Gastroesophageal sphincter (tissue), 4 donors: Measurements from ENCODE around the gene KRT71. TPM values are rescaled to one million over a fixed set of nuclear protein-coding genes. Genes with fewer than 3 reads are reported as not detected.

Experiments used
- ATAC-seq: fragments of 150-250 bp; one replicate; pipeline ENCODE4 v1.9.1; 2016; ENCODE audit warnings: mild to moderate bottlenecking, moderate library complexity
- H3K27ac ChIP-seq, 4 donors: fragments of 200-600 bp; sonication (generic) in 3 of 4; 1 replicate in 3 of 4; 2 replicates in 1 of 4; pipeline ENCODE4 v1.5.1; 2016 to 2019
- H3K27me3 ChIP-seq: fragments of 200-600 bp; sonication (generic); one replicate; pipeline ENCODE4 v1.5.1; 2019
- H3K36me3 ChIP-seq, 2 donors: fragments of 200-600 bp; sonication (generic); one replicate each; pipeline ENCODE4 v1.5.1; 2019; ENCODE audit warnings: control low read depth in 1 of 2
- H3K4me1 ChIP-seq, 3 donors: fragments of 200-600 bp; sonication (generic); 1 replicate in 2 of 3; 2 replicates in 1 of 3; pipeline ENCODE4 v1.5.1; 2016 to 2019; ENCODE audit warnings: control low read depth in 2 of 3
- H3K4me3 ChIP-seq, 2 donors: fragments of 200-600 bp; sonication (generic); one replicate each; pipeline ENCODE4 v1.5.1; 2019; ENCODE audit warnings: mild to moderate bottlenecking in 1 of 2, moderate library complexity in 1 of 2
- H3K9me3 ChIP-seq, 3 donors: fragments of 200-600 bp; sonication (generic); one replicate each; pipeline ENCODE4 v1.5.1; 2017 to 2019; ENCODE audit warnings: control low read depth in 2 of 3
- EP300 ChIP-seq: sonication (generic); formaldehyde crosslinking; IDR thresholded peaks from one replicate; pipeline ENCODE4 v1.6.1; 2017; ENCODE audit warnings: antibody characterized with exemption, mild to moderate bottlenecking
- POLR2A ChIP-seq, 2 donors: fragments of 450-650 bp; IDR thresholded peaks; one replicate each; pipeline ENCODE4 v1.6.1; 2017; ENCODE audit warnings: antibody characterized with exemption in 2 of 2, mild to moderate bottlenecking in 2 of 2, moderate library complexity in 1 of 2
- POLR2AphosphoS5 ChIP-seq: sonication (generic); formaldehyde crosslinking; IDR thresholded peaks from one replicate; pipeline ENCODE4 v1.6.1; 2017; ENCODE audit warnings: antibody characterized with exemption
- WGBS, 2 donors: methylation state at CpG; one replicate each; pipeline ENCODE4 v1.1.5; 2018; ENCODE audit warnings: low coverage in 1 of 2; 5-methylcytosine and 5-hydroxymethylcytosine counted together
- total RNA-seq, 4 donors: library from RNA; depleted of rRNA; stranded (reverse); fragments of >200 nt; gene quantifications; one replicate each; pipeline ENCODE4 v1.1.0, GENCODE V29; 2016
- TF ChIP-seq, protein P1 (sequence below), 4 experiments: fragments of 200-600 bp in 2 of 4; fragments of 450-650 bp in 2 of 4; sonication (generic) in 1 of 4; IDR thresholded peaks; one replicate each; pipeline ENCODE4 v1.5.1; 2017 to 2019; ENCODE audit warnings: antibody characterized with exemption in 4 of 4, mild to moderate bottlenecking in 2 of 4, moderate library complexity in 2 of 4

KRT71 gene
- total RNA-seq, 4 donors from 2014 or later = not detected

DNA sequence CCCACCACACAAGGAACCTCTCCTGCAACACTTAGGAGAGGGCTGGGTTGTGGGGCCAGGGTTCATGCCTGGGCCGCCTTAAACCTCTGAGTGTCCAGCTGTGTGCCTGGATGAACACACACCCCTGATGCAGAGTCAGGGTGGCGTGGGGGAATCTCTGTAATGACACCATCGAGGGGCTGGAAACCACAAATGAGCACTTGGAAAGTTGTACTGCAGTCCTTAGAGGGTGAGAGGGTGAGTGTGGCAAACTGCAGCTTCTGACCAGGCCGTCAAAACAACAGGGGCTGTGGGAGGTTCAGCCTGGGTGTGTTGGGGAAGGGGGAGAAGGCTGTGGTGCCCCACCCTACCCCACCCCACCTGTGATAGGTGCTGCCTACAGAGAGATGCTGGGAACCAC is 20.3 kb downstream of the KRT71 start:
- 58% methylated on average over 2 of the region's 4 CpGs; no CpG with 5 or more reads in 1 of the 2 donors for WGBS, 2 donors
- Histone ChIP-seq H3K27me3 (no peaks in the 10 kb centered on the region), H3K27ac (no peak overlapping the region), H3K4me3 (no peak overlapping the region), H3K36me3 (no peaks in the 10 kb centered on the region), H3K4me1 (no peaks in the 10 kb centered on the region), H3K9me3 (no peaks in the 10 kb centered on the region)
- no peak for ATAC-seq
- TF ChIP-seq EP300 (no peak), POLR2A (IDR thresholded peaks at IDR 0.05) (no peak), POLR2AphosphoS5 (no peak)
- TF ChIP-seq, protein P1, sequence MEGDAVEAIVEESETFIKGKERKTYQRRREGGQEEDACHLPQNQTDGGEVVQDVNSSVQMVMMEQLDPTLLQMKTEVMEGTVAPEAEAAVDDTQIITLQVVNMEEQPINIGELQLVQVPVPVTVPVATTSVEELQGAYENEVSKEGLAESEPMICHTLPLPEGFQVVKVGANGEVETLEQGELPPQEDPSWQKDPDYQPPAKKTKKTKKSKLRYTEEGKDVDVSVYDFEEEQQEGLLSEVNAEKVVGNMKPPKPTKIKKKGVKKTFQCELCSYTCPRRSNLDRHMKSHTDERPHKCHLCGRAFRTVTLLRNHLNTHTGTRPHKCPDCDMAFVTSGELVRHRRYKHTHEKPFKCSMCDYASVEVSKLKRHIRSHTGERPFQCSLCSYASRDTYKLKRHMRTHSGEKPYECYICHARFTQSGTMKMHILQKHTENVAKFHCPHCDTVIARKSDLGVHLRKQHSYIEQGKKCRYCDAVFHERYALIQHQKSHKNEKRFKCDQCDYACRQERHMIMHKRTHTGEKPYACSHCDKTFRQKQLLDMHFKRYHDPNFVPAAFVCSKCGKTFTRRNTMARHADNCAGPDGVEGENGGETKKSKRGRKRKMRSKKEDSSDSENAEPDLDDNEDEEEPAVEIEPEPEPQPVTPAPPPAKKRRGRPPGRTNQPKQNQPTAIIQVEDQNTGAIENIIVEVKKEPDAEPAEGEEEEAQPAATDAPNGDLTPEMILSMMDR (IDR thresholded peaks at IDR 0.05) = no peak

DNA sequence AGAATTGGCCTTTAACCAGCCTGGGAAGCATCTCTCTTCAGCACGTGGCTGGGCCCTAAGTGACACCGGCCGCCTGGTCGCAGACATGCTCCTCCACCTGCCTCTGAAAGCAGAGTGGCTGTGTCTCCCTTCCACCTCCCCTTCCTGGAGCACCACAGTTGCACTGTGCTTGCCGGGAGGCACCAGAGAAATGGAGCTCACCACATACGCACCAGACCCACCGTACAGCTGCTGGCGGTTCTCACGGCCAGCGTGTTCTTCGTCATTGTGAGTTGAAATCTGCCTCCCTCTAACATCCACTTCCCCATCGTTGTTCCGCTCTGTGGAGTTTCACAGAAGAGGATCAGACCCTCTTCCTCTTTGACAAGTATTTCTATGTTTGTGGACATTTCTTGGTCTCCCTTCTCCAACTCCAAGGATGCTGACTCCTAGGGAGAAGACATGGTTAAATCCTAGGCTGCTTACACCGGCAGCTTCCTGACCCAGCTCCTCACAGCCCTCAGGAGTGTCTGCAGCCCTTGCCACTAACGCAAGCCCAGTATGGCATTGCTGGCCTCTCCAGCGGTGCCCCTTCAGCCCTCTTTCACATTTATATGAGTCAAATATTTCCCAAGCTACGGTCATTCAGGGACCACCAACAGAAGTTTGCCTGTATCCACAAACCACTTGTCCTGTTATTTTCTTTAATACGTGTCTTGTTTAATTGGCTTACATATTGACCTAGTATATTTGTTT is 21.2 kb downstream of the KRT71 start:
- TF ChIP-seq POLR2A (IDR thresholded peaks at IDR 0.05) (no peak), POLR2AphosphoS5 (no peak), EP300 (no peak)
- TF ChIP-seq, protein P1 (IDR thresholded peaks at IDR 0.05) = no peak
- Histone ChIP-seq H3K36me3 (no peaks in the 10 kb centered on the region), H3K9me3 (no peaks in the 10 kb centered on the region), H3K27ac (no peak overlapping the region), H3K4me3 (no peak overlapping the region), H3K4me1 (no peaks in the 10 kb centered on the region), H3K27me3 (no peaks in the 10 kb centered on the region)
- WGBS, 2 donors = 58 to 75% methylated on average over 5 to 14 of the region's 18 CpGs
- ATAC-seq = peak; percentile 43

DNA sequence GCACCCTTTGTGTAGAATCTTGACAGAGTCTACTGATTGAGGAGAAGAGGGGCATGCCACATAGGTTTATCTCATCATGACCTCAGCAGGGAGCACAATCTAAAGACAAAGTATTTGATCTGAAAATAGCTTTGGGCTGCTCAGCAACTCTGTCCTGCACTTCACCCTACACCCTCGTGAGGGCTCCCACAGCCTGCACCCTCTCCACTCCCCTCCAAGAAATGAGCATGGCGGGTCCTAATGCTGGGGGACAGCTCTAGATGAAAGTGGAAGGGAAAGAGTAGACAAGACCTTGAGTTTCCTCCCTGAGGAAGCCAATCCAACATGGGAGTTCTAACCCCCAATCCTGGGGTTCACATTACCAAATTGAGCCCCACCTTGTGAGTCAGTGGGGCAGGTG is 22.0 kb downstream of the KRT71 start:
- WGBS, 2 donors = 100% methylated on average over 1 of the region's 2 CpGs
- TF ChIP-seq EP300 (no peak), POLR2A (IDR thresholded peaks at IDR 0.05) (no peak), POLR2AphosphoS5 (no peak)
- TF ChIP-seq, protein P1 (IDR thresholded peaks at IDR 0.05) = no peak
- Histone ChIP-seq H3K36me3 (no peaks in the 10 kb centered on the region), H3K9me3 (no peaks in the 10 kb centered on the region), H3K27ac (no peak overlapping the region), H3K27me3 (no peaks in the 10 kb centered on the region), H3K4me3 (no peak overlapping the region), H3K4me1 (no peaks in the 10 kb centered on the region)
- ATAC-seq = no peak

DNA sequence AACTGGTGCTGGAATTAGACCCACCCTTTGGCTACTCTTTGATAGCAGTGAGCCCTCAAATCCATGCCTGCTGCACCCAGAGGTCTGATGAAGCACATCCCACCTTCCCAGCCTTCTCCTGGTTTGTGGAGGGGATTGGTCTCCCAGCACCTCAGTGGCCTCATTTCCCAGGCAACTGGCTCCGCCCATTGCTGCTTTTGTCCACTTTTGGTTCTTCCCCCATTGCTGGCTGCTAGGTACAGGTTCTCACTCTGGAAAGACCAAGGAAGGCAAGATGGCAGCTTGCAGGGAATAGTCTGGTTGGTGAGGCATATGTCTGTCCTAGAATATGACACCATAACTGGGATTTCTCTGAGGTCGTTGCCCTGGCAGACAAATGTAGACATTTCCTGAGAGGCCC is 22.6 kb downstream of the KRT71 start:
- Histone ChIP-seq H3K4me1 (no peaks in the 10 kb centered on the region), H3K4me3 (no peak overlapping the region), H3K27ac (no peak overlapping the region), H3K36me3 (no peaks in the 10 kb centered on the region), H3K27me3 (no peaks in the 10 kb centered on the region), H3K9me3 (no peaks in the 10 kb centered on the region)
- TF ChIP-seq EP300 (no peak), POLR2A (IDR thresholded peaks at IDR 0.05) (no peak), POLR2AphosphoS5 (no peak)
- TF ChIP-seq, protein P1 (IDR thresholded peaks at IDR 0.05) = no peak
- WGBS, 2 donors = no CpG with 5 or more reads among the region's 2 CpGs
- no peak for ATAC-seq

DNA sequence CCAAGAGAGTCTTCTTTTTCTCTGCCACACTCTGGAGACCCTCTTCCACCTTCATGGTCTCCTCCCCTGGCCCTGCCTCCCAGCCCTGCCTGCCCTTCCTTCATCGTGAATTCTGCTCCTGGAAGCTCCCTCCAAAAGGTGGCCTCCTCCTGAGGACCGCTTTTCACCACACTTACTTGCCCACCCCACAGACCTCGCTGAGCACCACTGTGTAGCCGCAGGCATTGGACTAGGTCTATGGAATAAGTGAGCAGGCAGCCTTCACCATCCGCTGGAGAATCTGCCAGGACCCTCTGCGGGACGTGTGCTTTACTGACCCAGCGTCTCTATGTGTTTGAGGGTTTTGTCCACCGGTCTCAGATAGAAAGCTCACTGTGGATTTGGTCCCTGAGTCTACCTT is 23.1 kb downstream of the KRT71 start:
- no peak overlapping the region for H3K27ac ChIP-seq
- no peak overlapping the region for H3K4me3 ChIP-seq

More for the DNA sequence above, 23.1 kb downstream of the KRT71 start:
- no peak for TF ChIP-seq POLR2AphosphoS5
- TF ChIP-seq EP300 = no peak
- TF ChIP-seq POLR2A (IDR thresholded peaks at IDR 0.05) = no peak
- TF ChIP-seq, protein P1 (IDR thresholded peaks at IDR 0.05) = no peak
- no peaks in the 10 kb centered on the region for H3K9me3 ChIP-seq
- H3K4me1 ChIP-seq = no peaks in the 10 kb centered on the region
- WGBS, 2 donors = 96 to 100% methylated on average over 2 to 9 of the region's 9 CpGs
- H3K36me3 ChIP-seq = no peaks in the 10 kb centered on the region
- no peak for ATAC-seq
- H3K27me3 ChIP-seq = no peaks in the 10 kb centered on the region
